Endothelial cell of umbilical vein (primary cell): ENCODE measurements around the gene ABCA9.

ENCODE experiments used
- FOS ChIP-seq: IDR thresholded peaks from 2 replicates; pipeline ENCODE4 v1.6.1; 2011; ENCODE audit warnings: mild to moderate bottlenecking, low read length, moderate library complexity, borderline replicate concordance; ENCODE audit not compliant: insufficient read depth
- GATA2 ChIP-seq: IDR thresholded peaks from 2 replicates; pipeline ENCODE4 v1.7.0; 2011; ENCODE audit warnings: low read depth, mild to moderate bottlenecking, moderate library complexity, mixed read lengths, low read length; ENCODE audit not compliant: insufficient read length, insufficient read depth
- JUN ChIP-seq: IDR thresholded peaks from 2 replicates; pipeline ENCODE4 v1.6.1; 2011; ENCODE audit warnings: borderline replicate concordance, low read depth; ENCODE audit not compliant: insufficient read length, insufficient read depth
- POLR2A ChIP-seq: IDR thresholded peaks from 2 replicates; pipeline ENCODE4 v1.6.1; 2012; ENCODE audit warnings: low read depth, mild to moderate bottlenecking, control low read depth, low read length
- POLR2AphosphoS5 ChIP-seq: IDR thresholded peaks from 2 replicates; pipeline ENCODE4 v1.6.1; 2012; ENCODE audit warnings: low read depth, mild to moderate bottlenecking, control low read depth, low read length, moderate library complexity; ENCODE audit not compliant: insufficient read depth
- TF ChIP-seq, protein P1 (sequence below): IDR thresholded peaks from 2 replicates; pipeline ENCODE4 v1.6.1; 2011; ENCODE audit not compliant: insufficient read depth, insufficient read length
- TF ChIP-seq, protein P2 (sequence below), 2 donors: IDR thresholded peaks; 1 replicate in 1 of 2; 2 replicates in 1 of 2; pipeline ENCODE4 v1.5.1; 2011; ENCODE audit warnings: low read length in 2 of 2, mild to moderate bottlenecking in 2 of 2, moderate library complexity in 2 of 2, control low read depth in 1 of 2, inconsistent platforms in 1 of 2, low read depth in 1 of 2; ENCODE audit not compliant: insufficient read depth in 1 of 2; ENCODE audit errors: extremely low read depth in 1 of 2

DNA sequence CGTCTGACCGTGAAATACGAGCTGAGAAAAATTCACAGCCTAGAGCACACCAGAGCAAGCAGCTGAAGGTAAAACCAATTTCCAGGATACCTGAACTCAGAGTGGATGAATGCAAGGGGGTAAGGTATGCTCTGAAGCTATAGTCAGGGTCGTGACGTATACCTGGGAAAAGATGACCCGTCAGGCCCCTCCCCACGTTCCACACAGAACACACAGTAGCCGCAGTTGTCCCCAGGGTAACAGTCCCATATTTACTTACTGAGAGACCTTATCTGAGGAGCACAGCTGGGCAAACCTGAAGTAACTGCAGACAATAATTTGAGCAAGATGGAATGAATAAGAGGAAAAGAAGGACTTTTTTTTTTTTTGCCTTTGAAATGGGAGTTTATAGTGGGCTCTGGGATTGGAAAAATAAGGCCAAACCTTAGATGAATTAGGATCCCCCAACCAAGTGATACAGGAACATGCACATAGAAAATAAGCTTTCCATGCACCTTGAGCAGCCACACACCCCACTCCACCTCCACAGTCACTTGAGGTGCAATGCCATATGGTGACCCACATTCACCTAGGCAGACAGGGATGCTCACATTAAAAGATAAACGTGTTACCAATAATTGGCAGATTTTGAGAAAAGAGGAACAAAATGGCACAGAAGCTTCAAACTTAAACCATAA is 43.0 kb upstream of the ABCA9 start:
- TF ChIP-seq, protein P1, sequence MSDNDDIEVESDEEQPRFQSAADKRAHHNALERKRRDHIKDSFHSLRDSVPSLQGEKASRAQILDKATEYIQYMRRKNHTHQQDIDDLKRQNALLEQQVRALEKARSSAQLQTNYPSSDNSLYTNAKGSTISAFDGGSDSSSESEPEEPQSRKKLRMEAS = no peak
- TF ChIP-seq, protein P2, sequence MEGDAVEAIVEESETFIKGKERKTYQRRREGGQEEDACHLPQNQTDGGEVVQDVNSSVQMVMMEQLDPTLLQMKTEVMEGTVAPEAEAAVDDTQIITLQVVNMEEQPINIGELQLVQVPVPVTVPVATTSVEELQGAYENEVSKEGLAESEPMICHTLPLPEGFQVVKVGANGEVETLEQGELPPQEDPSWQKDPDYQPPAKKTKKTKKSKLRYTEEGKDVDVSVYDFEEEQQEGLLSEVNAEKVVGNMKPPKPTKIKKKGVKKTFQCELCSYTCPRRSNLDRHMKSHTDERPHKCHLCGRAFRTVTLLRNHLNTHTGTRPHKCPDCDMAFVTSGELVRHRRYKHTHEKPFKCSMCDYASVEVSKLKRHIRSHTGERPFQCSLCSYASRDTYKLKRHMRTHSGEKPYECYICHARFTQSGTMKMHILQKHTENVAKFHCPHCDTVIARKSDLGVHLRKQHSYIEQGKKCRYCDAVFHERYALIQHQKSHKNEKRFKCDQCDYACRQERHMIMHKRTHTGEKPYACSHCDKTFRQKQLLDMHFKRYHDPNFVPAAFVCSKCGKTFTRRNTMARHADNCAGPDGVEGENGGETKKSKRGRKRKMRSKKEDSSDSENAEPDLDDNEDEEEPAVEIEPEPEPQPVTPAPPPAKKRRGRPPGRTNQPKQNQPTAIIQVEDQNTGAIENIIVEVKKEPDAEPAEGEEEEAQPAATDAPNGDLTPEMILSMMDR (IDR thresholded peaks at IDR 0.05; ENCODE audit: extremely low read depth in 1 of 2, insufficient read depth in 1 of 2, low read depth in 1 of 2, low read length in 2 of 2) = no peak
- TF ChIP-seq POLR2AphosphoS5 (no peak), JUN (no peak), POLR2A (no peak), GATA2 (no peak), FOS (no peak)
